HG03139 (cell line): ENCODE results near the gene MYO1B.
A peak's percentile ranks its signal among the peaks of the same experiment; 100 is the strongest.

Experiments used
- ATAC-seq: cut with Tn5 transposase; IDR thresholded peaks from one replicate; pipeline ENCODE4 v1.9.1; 2021; ENCODE audit not compliant: unreplicated experiment

Gene MYO1B

DNA sequence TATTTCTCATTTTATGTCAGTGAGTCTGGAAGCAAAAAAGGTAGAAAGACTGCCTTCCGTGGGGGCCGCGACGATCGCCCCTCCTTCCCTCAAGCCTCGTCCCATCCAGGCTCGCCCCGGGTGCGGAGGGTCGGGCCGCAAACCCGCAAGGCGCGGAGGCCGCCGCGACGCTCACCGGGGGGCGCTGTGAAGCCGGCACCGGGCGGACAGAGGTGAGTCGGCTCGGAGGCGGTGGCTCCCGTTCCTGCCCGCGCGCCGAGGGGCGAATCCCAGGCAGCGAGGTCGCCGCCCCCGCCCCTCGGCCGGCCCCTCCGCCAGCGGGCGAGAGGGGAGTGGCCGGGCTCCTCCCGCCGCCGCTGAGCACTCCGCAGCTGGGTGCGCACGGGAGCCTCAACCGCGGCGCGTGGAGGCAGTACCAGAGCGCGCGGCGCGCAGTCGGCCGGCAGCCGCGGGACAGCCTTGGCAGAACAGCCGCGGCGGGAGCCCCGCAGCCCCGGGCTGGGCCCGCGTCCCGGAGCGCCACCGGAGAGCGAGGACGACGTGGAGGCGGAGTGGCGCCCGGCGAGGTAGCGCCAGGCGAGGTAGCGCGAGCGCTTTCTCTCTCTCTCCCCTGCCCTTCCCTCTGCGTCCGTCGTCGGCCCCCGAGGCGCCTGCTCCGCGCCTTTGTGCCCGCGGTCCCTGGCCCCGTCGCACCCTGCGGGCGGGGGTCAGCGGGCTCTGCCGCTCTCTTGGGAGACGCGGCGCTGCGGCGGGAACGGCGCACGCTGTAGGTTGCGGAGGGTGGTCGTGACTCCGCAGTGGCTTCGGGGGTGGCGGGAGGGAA, at the start of gene MYO1B:
Gene MYO1B (plus strand): TSS at position 359 of the 823 bp plus-strand sequence. CDS start 31,492 bp downstream, outside the sequence.
- ATAC-seq = peak; percentile 44

GRCh38 chr2:191197096-191197495, 48.1 kb upstream of the MYO1B start:
- no peak for ATAC-seq

DNA sequence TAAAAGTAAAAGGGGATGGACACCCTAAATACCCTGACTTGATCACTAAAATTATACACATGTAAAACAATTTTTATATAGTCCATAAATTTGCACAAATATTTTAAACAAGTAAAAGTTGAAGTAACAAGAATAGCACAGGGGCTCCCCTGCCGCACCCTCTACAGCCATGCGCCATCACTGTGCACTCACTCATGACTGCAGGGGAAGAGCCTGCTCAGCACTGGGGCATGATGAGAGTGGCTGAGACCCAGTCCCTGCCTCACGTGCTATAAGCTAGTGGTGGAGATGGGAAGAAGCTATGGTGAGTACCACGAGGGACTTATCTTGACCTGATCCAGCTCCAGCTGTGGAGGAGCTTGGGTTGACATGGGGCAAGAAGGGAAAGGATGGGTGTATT, 46.9 kb upstream of the MYO1B start:
- ATAC-seq = no peak

DNA sequence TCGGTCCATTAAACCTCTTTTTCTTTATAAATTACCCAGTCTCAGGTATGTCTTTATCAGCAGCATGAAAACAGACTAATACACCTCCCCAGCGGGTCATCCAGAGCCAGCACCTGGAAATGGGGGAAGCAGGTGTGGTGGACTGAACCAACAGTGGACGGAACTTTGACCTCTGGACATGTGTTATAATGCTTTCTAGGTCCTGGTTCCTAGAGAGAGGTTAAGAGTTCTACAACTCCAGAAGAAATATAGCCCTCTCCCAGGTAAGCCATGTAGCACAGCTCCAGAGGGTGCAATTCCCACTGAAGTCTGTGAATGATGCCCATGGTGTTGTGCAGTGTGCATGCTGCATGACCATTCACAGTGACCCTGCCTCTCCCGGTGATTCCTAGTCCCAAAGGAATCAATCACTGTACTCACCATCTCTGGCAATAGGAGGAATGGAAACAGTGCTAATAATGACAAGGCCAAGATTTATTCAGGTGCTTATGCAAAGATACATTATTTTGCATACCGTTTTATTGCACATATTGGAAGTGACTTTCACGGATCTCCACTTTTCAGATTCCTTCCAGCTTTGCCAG, 45.2 kb upstream of the MYO1B start:
- no peak for ATAC-seq

GRCh38 chr2:191200910-191201309, 44.3 kb upstream of the MYO1B start:
- ATAC-seq = no peak

- ATAC-seq = no peak
Observed at GRCh38 chr2:191202209-191202721, 42.9 kb upstream of the MYO1B start.

GRCh38 chr2:191202881-191203397, 42.3 kb upstream of the MYO1B start:
- ATAC-seq = no peak

GRCh38 chr2:191204433-191204832, 40.8 kb upstream of the MYO1B start:
- ATAC-seq = no peak

GRCh38 chr2:191206613-191207471, 38.4 kb upstream of the MYO1B start:
- no peak for ATAC-seq

DNA sequence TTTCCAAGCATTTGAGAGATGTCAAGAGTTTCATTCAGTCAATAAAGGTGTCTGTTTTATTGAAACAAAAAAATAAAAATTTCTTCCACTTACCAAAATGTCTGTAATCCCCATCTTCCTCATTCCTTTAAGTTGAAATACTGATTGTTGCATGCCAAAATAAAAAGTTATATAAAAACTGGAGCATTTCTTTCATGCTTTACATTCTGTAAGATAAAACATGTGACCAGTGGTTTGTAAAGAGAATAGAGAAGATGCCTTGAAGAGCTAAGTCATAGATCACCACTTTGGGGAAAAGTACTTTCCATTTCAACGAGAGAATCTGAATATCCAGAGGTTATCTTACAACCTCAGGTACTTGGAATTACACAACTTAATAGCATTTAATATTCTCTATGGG, 35.9 kb upstream of the MYO1B start:
- ATAC-seq = no peak

GRCh38 chr2:191212119-191212518, 33.1 kb upstream of the MYO1B start:
- ATAC-seq = no peak

DNA sequence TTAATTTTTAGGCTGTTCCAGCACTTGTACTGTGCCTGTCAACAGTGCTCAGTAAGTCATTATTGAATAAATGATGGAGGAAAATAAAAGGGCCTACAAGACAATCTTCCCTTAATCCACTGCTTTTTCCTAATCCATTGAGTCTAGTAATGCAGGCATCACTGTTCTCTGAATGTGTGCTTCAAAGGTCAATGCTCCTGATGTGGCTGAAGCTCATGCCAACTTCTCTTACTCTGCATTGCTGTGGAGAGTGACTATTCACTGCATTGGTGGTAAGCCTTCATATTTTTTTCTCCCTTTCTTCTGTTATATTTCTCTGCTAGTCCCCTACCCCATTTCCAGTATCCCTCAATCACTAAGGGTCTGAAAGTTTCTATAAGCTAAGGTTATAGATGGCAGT, 31.9 kb upstream of the MYO1B start:
- no peak for ATAC-seq

- no peak for ATAC-seq
Observed at GRCh38 chr2:191215230-191215629, 30.0 kb upstream of the MYO1B start.

- ATAC-seq = no peak
Observed at GRCh38 chr2:191215666-191216065, 29.5 kb upstream of the MYO1B start.

DNA sequence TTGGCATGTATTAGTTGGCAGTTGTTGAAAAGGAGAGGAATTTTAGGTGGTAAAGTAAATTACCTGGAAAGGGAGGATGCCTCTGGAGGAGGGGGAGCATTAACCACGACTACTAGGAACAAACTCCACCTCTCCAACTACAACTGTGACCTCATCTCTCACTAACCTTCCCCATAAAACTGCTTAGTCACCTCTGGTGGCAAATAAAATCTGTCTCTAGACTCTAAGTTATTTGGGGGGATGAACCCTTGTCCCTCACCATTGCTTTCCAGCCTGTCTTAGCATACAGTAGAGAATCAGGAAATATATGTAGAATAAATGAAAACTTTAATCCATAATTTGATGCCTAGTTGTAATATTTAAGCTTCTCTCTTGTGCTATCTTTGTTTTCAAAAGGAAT, 27.6 kb upstream of the MYO1B start:
- no peak for ATAC-seq

DNA sequence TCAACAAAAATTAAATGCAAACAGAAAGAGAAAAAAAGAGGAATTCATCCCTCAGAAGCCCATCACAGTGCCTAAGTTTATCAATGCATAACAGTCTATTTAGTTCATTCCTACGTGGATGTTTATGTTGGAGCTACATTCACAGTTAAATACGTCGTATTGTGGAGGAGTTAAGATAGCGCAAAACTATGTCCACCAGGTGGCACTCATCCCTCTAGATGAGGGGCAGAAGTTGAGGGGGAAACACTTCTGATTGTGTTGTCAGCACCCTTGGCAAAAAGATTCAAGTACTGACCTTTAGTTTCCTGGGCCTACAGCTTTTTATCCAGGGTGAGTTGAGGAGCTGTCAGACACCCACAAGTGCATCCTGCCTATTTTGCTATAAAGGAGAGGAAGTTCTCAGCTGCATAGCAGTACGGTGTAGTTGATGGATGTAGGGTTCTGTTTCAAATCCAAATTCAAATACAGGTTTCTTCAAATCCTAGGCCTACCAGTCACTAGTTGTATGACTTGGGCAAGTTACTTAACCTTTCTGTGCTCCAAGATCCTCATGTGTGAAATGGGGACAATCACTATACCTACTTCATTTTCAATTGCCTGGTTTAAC, 26.8 kb upstream of the MYO1B start:
- no peak for ATAC-seq

- ATAC-seq = peak; percentile 45
Observed at GRCh38 chr2:191220671-191221070, 24.5 kb upstream of the MYO1B start.

GRCh38 chr2:191221666-191222065, 23.5 kb upstream of the MYO1B start:
- ATAC-seq = no peak

DNA sequence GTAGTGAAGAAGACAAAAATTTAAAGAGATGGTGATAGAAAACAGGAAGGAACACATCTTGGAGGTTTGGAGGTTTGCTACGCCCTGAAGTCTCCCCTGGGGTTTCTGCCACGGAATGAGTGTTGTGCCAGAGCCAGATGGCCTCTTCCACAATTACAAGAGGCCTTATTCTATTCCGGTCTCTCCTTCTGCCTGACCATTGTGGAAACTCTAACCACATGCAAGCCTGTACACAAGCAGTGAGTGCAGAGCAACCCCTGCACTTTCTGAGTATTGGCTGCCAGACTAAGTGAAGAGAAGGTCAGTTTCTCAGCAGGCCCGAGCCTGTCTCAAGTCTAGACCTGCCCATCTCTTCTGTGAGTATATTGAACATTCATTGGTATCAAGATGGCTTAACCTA, 22.7 kb upstream of the MYO1B start:
- ATAC-seq = peak; percentile 51

DNA sequence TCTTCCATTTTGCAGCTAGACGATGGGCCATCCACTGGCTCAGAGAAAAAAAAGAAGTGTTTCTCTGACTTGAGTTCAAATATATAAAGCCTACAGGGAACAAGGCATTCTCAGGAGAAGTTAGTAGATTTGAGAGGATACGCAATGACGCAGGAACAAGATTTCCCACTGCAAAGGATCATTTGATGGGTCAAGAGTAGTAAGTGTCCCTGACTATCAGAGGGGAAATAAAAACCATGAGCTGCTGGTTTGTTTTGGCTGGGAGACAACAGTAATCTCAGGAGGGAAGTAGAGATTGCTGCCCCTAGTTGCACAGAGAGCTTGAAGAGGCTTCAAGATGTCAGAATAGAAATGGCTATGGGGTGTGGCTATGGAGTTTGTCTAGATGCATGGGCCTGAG, 22.3 kb upstream of the MYO1B start:
- ATAC-seq = no peak

- ATAC-seq = no peak
Observed at GRCh38 chr2:191225126-191225525, 20.1 kb upstream of the MYO1B start.
